ENCODE data around the gene SPX. TPM values are rescaled to one million over a fixed set of nuclear protein-coding genes. Genes with fewer than 3 reads are reported as not detected.

The SPX gene
- total RNA-seq, 1 donor from 2014 or later, result 9.4 TPM

DNA sequence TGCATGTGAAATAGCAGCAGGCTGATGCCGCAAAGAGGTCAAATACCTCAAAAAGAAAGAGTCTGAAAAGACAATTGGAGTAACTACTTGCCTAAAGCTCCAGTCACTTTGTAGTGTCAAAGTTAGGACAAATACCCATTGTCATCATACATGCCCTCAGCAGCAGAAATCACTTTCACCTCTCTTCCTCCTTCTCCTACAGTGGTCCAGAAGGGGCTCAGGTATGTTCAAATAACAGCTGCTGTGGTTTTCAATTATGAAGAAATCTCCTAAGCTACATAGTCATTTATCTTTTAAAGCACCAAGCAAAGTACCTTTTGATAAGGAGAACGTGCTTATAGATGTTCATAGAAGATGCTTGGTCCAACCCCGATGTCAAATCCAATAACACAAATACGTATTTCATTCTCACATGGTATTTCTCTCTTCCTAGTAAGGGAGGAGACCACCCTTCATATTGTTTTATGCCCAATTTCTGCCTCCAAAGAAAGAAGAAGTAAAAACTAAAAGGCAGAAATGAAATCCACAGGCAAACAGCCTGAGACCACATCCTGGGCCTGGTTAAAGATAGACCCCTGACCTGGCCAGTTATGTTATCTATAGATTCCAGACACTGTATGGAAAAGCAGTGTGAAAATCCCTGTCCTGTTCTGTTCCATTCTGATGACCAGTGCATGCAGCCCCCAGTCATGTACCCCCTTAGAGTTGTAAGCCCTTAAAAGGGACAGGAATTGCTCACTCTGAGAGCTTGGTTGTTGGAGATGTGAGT is 54.8 kb downstream of the SPX start:
- no peaks in the 10 kb centered on the region for H3K36me3 ChIP-seq (ENCODE audit: control insufficient read depth, insufficient read depth, low read length)
- no peak for TF ChIP-seq CTCF (IDR thresholded peaks at IDR 0.05; ENCODE audit: insufficient read depth, low read length, poor library complexity, severe bottlenecking)
- H3K27me3 ChIP-seq (ENCODE audit: control insufficient read depth, insufficient read depth, low read length), result no peaks in the 10 kb centered on the region
- no peak overlapping the region for H3K4me3 ChIP-seq (ENCODE audit: low read depth, low read length)
- no peak for DNase-seq (ENCODE audit: low read depth)

Other genes with a start within 250 kb of the SPX start
- not detected in 2 replicates for gene SLCO1A2, start 191.4 kb upstream of the SPX start, total RNA-seq
- gene IAPP, start 153.4 kb upstream of the SPX start, total RNA-seq, result not detected in 2 replicates
- gene PYROXD1, start 88.6 kb upstream of the SPX start, total RNA-seq, result 13.9 and 17.3 TPM in 2 replicates
- 52.4 and 55.3 TPM in 2 replicates for gene RECQL, start 24.7 kb upstream of the SPX start, total RNA-seq
- gene GOLT1B, start 24.5 kb upstream of the SPX start, total RNA-seq, result 45.1 and 52.8 TPM in 2 replicates
- not detected in 2 replicates for gene GYS2, start 78.6 kb downstream of the SPX start, total RNA-seq
- 529 and 625 TPM in 2 replicates for gene LDHB, start 131.5 kb downstream of the SPX start, total RNA-seq
- 0.25 and 0.27 TPM in 2 replicates for gene KCNJ8, start 248.4 kb downstream of the SPX start, total RNA-seq

Data from kidney epithelial cell (primary cell).